Small intestine (tissue), 7 donors: ENCODE results near the gene GRIP2. TPM values are rescaled to one million over a fixed set of nuclear protein-coding genes. Genes with fewer than 3 reads are reported as not detected.

Source experiments
- DNase-seq, 2 donors: peaks; one replicate each; pipeline versions ENCODE4 v3.0.0 to v3.0.0-alpha.2; 2013
- FAIRE-seq: peaks from 2 replicates; lab custom pipeline; 2012; peaks lifted over from hg19 to GRCh38; lab: Jason Lieb, UNC
- H3K27ac ChIP-seq, 3 donors: one replicate each; pipeline ENCODE4 v1.5.1; 2013; ENCODE audit warnings: low read length in 2 of 3, mild to moderate bottlenecking in 2 of 3, control low read depth in 1 of 3, inconsistent platforms in 1 of 3, low read depth in 1 of 3, moderate library complexity in 1 of 3
- H3K27me3 ChIP-seq, 3 donors: one replicate each; pipeline ENCODE4 v1.6.1; 2013; ENCODE audit warnings: low read length in 3 of 3, inconsistent platforms in 1 of 3; ENCODE audit not compliant: control insufficient read depth in 3 of 3, insufficient read depth in 3 of 3
- H3K36me3 ChIP-seq, 3 donors: one replicate each; pipeline ENCODE4 v1.6.1; 2013; ENCODE audit warnings: low read length in 3 of 3, inconsistent platforms in 1 of 3, low read depth in 1 of 3, mild to moderate bottlenecking in 1 of 3, moderate library complexity in 1 of 3; ENCODE audit not compliant: control insufficient read depth in 3 of 3, insufficient read depth in 2 of 3
- H3K4me1 ChIP-seq, 3 donors: one replicate each; pipeline ENCODE4 v1.6.1; 2013; ENCODE audit warnings: low read length in 2 of 3, inconsistent platforms in 1 of 3, low read depth in 1 of 3, mild to moderate bottlenecking in 1 of 3, moderate library complexity in 1 of 3; ENCODE audit not compliant: control insufficient read depth in 3 of 3, insufficient read depth in 2 of 3
- H3K4me3 ChIP-seq, 3 donors: one replicate each; pipeline ENCODE4 v1.5.1; 2013; ENCODE audit warnings: low read length in 3 of 3, control low read depth in 1 of 3, inconsistent platforms in 1 of 3, low read depth in 1 of 3, mild to moderate bottlenecking in 1 of 3, moderate library complexity in 1 of 3
- H3K9me3 ChIP-seq, 2 donors: one replicate each; pipeline ENCODE4 v1.6.1; 2013; ENCODE audit warnings: low read depth in 1 of 2, low read length in 1 of 2; ENCODE audit not compliant: control insufficient read depth in 2 of 2, insufficient read depth in 1 of 2
- WGBS, 3 donors: extraction: QIAGEN DNeasy Blood & Tissue Kit; methylation state at CpG; one replicate each; pipeline ENCODE4 v1.1.7; 2013; 5-methylcytosine and 5-hydroxymethylcytosine counted together
- polyA plus RNA-seq, 4 donors: library from polyadenylated mRNA; stranded (reverse) in 3 of 4; unstranded in 1 of 4; fragments of 200-250 nt in 3 of 4; fragments of 120-200 nt in 1 of 4; gene quantifications; one replicate each; pipeline versions ENCODE4 v1.2.1 to v1.2.3, GENCODE V29; 2013
- donor health status: healthy with polysubstance abuse.
- donor health status: control.
- donor health status: control.
- donor health status: Bipolar disorder and iron deficiency.
- donor health status: healthy.

The GRIP2 gene
- polyA plus RNA-seq, 4 donors: 0.27 to 1.4 (median 0.34) TPM; not detected in 1

- WGBS, 3 donors: 82 to 89% (median 84%) methylated on average over 6 of the region's 6 CpGs
- Histone ChIP-seq H3K4me3 (no peak overlapping the region), H3K36me3 (no peaks in the 10 kb centered on the region), H3K27me3 (no peaks in the 10 kb centered on the region), H3K27ac (no peak overlapping the region), H3K9me3 (no peaks in the 10 kb centered on the region), H3K4me1 (no peaks in the 10 kb centered on the region)
- DNase-seq (no peak), FAIRE-seq (no peak)
Observed at GRCh38 chr3:14540821-14541385, 761 bp upstream of the GRIP2 start.

DNA sequence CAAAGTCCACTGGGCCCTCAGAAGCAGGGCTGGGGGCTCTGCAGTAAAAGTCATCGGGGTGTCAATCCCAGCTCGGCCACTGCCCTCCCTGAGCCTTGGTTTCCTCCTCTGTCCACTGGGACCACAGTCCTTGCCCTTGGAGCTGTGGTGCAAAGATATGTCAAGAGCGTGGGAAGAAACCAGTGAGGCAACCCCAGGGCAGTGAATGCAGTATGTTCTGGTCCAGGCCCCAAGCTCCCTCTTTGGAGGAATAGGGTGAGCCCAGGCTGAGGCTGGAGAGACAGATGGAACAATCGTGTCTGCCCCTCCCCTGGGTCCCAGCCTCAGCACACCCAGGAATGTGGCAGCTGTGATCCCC, 779 bp downstream of the GRIP2 start:
- no peak for FAIRE-seq
- H3K36me3 ChIP-seq: no peaks in the 10 kb centered on the region
- no peak for DNase-seq
- H3K4me1 ChIP-seq: no peaks in the 10 kb centered on the region
- WGBS, 3 donors: 69 to 82% (median 72%) methylated on average over 4 of the region's 4 CpGs
- H3K27me3 ChIP-seq: no peaks in the 10 kb centered on the region
- no peak overlapping the region for H3K27ac ChIP-seq
- H3K9me3 ChIP-seq: no peaks in the 10 kb centered on the region
- no peak overlapping the region for H3K4me3 ChIP-seq

GRCh38 chr3:14538451-14539088, 1.6 kb downstream of the GRIP2 start:
- no peaks in the 10 kb centered on the region for H3K27me3 ChIP-seq
- H3K4me3 ChIP-seq: no peak overlapping the region
- H3K36me3 ChIP-seq: no peaks in the 10 kb centered on the region
- 70 to 81% (median 78%) methylated on average over 3 of the region's 3 CpGs for WGBS, 3 donors
- FAIRE-seq (no peak), DNase-seq (no peak)
- no peaks in the 10 kb centered on the region for H3K9me3 ChIP-seq
- H3K4me1 ChIP-seq: no peaks in the 10 kb centered on the region
- no peak overlapping the region for H3K27ac ChIP-seq

GRCh38 chr3:14537590-14538450, 2.3 kb downstream of the GRIP2 start:
- Histone ChIP-seq H3K27me3 (no peaks in the 10 kb centered on the region), H3K27ac (no peak overlapping the region), H3K36me3 (no peaks in the 10 kb centered on the region), H3K9me3 (no peaks in the 10 kb centered on the region), H3K4me1 (no peaks in the 10 kb centered on the region), H3K4me3 (no peak overlapping the region)
- no peak for DNase-seq
- FAIRE-seq: no peak
- 86 to 87% (median 87%) methylated on average over 10 of the region's 10 CpGs for WGBS, 3 donors

DNA sequence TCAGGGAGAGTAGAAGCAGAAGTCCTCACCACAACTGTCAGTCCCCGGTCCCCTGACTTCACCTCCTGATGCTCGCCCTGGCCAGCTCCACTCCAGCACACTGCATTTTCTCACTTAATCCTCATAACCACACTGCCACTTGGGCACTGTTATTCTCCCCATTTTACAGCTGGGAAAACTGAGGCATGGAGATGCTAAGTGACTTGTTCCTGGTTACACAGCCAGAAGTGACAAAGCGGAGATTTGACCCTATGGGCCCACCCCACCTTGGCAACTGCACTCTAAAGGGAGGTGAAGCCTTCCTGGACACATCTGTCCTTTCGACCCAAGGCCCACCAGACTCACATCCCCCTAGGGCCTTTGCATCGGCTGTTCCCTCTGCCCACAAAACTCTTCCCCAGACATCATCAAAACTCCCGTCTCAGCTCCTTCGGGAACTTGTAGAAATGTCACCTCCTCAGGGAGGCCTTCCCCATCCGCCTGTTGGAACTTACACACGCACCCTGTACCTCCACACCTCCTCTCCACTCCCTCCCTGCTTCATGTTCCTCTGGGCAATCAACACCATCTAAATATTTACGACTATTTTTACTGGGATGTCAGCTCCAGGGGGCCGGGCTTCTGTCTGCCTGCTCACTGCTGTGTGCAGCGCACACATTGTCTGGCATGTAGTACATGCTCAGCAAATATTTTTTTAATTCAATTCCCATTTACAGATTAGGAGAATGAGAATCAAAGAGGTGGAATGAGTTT, 3.1 kb downstream of the GRIP2 start:
- no peaks in the 10 kb centered on the region for H3K9me3 ChIP-seq
- no peaks in the 10 kb centered on the region for H3K4me1 ChIP-seq
- FAIRE-seq (no peak), DNase-seq (no peak)
- no peaks in the 10 kb centered on the region for H3K36me3 ChIP-seq
- H3K4me3 ChIP-seq: no peak overlapping the region
- no peaks in the 10 kb centered on the region for H3K27me3 ChIP-seq
- WGBS, 3 donors: 86 to 91% (median 89%) methylated on average over 12 of the region's 12 CpGs
- no peak overlapping the region for H3K27ac ChIP-seq

DNA sequence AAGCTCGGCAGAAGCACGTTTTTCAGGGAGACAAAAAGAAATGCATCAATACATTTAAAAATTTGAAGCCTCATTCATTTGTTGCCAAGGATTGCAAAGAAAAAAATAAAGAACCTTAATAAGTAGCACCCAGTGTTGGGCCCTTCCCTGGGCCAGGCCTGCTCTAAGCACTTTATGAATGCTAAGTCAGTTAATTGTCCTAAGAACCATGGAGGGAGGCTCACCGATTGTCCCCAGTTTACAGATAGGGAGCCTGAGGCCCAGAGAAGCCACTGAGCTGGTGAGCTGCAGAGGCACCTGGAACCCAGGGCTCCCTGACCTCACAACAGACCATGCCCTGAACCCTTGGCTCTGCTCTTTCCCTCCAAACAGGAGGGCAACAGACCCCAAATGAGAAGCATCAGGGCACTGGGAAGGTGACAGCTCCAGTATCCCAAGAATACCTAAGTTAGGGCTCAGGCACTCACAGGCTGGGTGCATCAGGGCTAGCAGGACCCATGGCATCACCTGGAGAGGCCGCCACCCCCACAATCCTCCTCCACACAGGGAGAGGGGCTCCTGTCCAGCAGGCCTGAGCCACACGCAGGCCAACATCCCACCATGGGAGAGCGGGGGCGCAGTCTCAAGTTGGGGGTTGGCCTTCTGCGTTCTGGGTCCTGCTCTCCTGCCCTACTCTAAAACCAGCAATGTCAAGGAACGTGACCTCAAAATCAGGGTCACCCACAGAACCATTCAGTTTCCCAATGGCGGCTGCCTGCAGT, 3.9 kb downstream of the GRIP2 start:
- H3K4me1 ChIP-seq: no peaks in the 10 kb centered on the region
- no peaks in the 10 kb centered on the region for H3K27me3 ChIP-seq
- no peak overlapping the region for H3K4me3 ChIP-seq
- DNase-seq (no peak), FAIRE-seq (no peak)
- 90 to 91% (median 90%) methylated on average over 10 of the region's 10 CpGs for WGBS, 3 donors
- no peaks in the 10 kb centered on the region for H3K36me3 ChIP-seq
- H3K27ac ChIP-seq: no peak overlapping the region
- no peaks in the 10 kb centered on the region for H3K9me3 ChIP-seq

GRCh38 chr3:14535616-14536015, 4.5 kb downstream of the GRIP2 start:
- Histone ChIP-seq H3K27ac (no peak overlapping the region), H3K9me3 (no peaks in the 10 kb centered on the region), H3K4me1 (no peaks in the 10 kb centered on the region), H3K36me3 (no peaks in the 10 kb centered on the region), H3K4me3 (no peak overlapping the region), H3K27me3 (no peaks in the 10 kb centered on the region)
- DNase-seq (no peak), FAIRE-seq (no peak)
- WGBS, 3 donors: 80 to 85% (median 81%) methylated on average over 6 of the region's 6 CpGs
